Ureter (tissue), 1 donor: ENCODE results near the gene LTB4R. TPM values are rescaled to one million over a fixed set of nuclear protein-coding genes. Genes with fewer than 3 reads are reported as not detected.

ENCODE experiments used
- DNase-seq: peaks from one replicate; pipeline ENCODE4 v3.0.0-alpha.2; 2020; ENCODE audit warnings: low spot score
- total RNA-seq: library from RNA; stranded (reverse); gene quantifications from one replicate; pipeline ENCODE4 v1.2.4, GENCODE V29; 2023
- donor health status: DM: yes; HTN: yes; CAD: no.

The LTB4R gene
- total RNA-seq, 1 donor from 2014 or later = 9.6 TPM

GRCh38 chr14:24278424-24278823, 32.9 kb upstream of the LTB4R start:
- no peak for DNase-seq

- DNase-seq = no peak
These were observed 31.8 kb upstream of the LTB4R start for GRCh38 chr14:24279301-24280186.

- no peak for DNase-seq
These were observed 30.4 kb upstream of the LTB4R start for GRCh38 chr14:24280797-24281460.

- DNase-seq = no peak
These were observed 29.7 kb upstream of the LTB4R start for GRCh38 chr14:24281636-24282035.

- DNase-seq = no peak
These were observed 28.6 kb upstream of the LTB4R start for GRCh38 chr14:24282736-24283135.

- no peak for DNase-seq
These were observed 27.4 kb upstream of the LTB4R start for GRCh38 chr14:24283796-24284460.

- DNase-seq = no peak
These were observed 26.7 kb upstream of the LTB4R start for GRCh38 chr14:24284501-24285035.

- no peak for DNase-seq
These were observed 26.0 kb upstream of the LTB4R start for GRCh38 chr14:24285351-24285750.

- DNase-seq = no peak
These were observed 24.3 kb upstream of the LTB4R start for GRCh38 chr14:24286996-24287395.

- no peak for DNase-seq
These were observed 21.5 kb upstream of the LTB4R start for GRCh38 chr14:24289649-24290280.

GRCh38 chr14:24290746-24291145, 20.6 kb upstream of the LTB4R start:
- DNase-seq = no peak

GRCh38 chr14:24291446-24292117, 19.7 kb upstream of the LTB4R start:
- DNase-seq = no peak

- DNase-seq = no peak
These were observed 19.0 kb upstream of the LTB4R start for GRCh38 chr14:24292118-24292807.

GRCh38 chr14:24293525-24293924, 17.8 kb upstream of the LTB4R start:
- DNase-seq = no peak

GRCh38 chr14:24296341-24297157, 14.8 kb upstream of the LTB4R start:
- peak; percentile 63 for DNase-seq

- no peak for DNase-seq
These were observed 13.9 kb upstream of the LTB4R start for GRCh38 chr14:24297190-24297964.

- DNase-seq = no peak
These were observed 12.4 kb upstream of the LTB4R start for GRCh38 chr14:24298892-24299254.

GRCh38 chr14:24299255-24300191, 11.8 kb upstream of the LTB4R start, which contains the start of the genes DHRS1 and NOP9:
TSS of gene DHRS1 (minus strand) at chr14:24299780. CDS start at chr14:24299106, 674 bp downstream.
TSS of gene NOP9 (plus strand) at chr14:24299850. CDS start at chr14:24299955, 105 bp downstream.
- peak; percentile 94 for DNase-seq
